Measurements from ENCODE around the gene CLEC20A. TPM values are rescaled to one million over a fixed set of nuclear protein-coding genes. Genes with fewer than 3 reads are reported as not detected.
"Not testable (repeated sequence)": the region's sequence is repeated elsewhere in the genome, so short reads cannot be mapped to it uniquely, and the experiment has no call there.

The CLEC20A gene
- total RNA-seq, 4 donors from 2014 or later = not detected

DNA sequence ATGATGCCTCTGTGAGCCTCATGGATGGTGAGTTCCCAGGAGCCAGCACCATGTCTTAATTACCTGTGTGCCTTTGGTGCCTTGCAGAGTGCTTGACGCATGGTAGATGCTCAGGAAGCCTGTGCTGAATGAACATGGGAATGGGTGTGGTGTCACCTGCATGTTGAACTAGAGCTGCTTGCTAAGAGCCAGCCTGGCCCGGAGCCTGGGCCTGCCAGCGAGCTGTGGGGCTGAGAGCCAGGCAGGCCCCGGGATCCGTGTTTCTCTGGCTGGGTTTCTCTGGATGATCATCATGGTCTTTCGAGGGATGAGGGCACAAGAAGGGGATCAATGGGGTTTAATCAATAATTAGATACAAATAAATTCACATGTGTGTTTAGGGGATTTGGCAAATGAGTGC lies 9.4 kb upstream of the CLEC20A start:
- TF ChIP-seq POLR2A (IDR thresholded peaks at IDR 0.05) (no peak), CTCF (IDR thresholded peaks at IDR 0.05) (no peak)
- H3K9me3 ChIP-seq = no peaks in the 10 kb centered on the region
- no peaks in the 10 kb centered on the region for H3K4me1 ChIP-seq
- no peaks in the 10 kb centered on the region for H3K36me3 ChIP-seq
- H3K27ac ChIP-seq = no peak overlapping the region
- no peak overlapping the region for H3K4me3 ChIP-seq
- intact Hi-C loops (cut with DNase I; ENCODE audit: low total_unique reads) = no loop called here
- DNase-seq = no peak
- no peaks in the 10 kb centered on the region for H3K27me3 ChIP-seq

GRCh38 chr1:178504286-178504685 lies 7.5 kb upstream of the CLEC20A start:
- DNase-seq = no peak
- intact Hi-C loops (cut with DNase I; ENCODE audit: low total_unique reads) = no loop called here
- Histone ChIP-seq H3K9me3 (no peaks in the 10 kb centered on the region), H3K27ac (no peak overlapping the region), H3K36me3 (no peaks in the 10 kb centered on the region), H3K4me3 (no peak overlapping the region), H3K4me1 (no peaks in the 10 kb centered on the region), H3K27me3 (no peaks in the 10 kb centered on the region)
- TF ChIP-seq CTCF (IDR thresholded peaks at IDR 0.05) = no peak
- TF ChIP-seq POLR2A (IDR thresholded peaks at IDR 0.05) = no peak

DNA sequence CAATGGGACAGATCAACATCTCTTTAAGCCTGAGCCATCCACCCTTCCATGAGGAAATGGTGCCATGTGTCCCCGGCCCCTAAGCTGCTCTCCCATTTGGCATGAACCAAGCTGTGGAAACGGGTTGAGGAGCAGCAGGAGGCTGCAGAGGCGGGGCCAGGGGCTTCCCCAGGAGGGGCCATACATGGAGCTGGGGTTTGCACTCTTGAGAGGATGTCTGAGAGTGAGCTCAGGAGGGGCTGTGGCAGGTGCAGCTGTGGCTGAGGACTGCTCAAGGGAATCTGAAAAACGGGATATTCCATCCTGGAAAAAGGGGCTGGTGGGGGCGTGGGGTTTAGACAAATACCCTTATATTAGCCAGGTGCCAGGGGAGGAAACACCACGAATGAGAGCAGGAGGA lies 7.1 kb upstream of the CLEC20A start:
- no peak for TF ChIP-seq CTCF (IDR thresholded peaks at IDR 0.05)
- no peak for TF ChIP-seq POLR2A (IDR thresholded peaks at IDR 0.05)
- no peaks in the 10 kb centered on the region for H3K36me3 ChIP-seq
- DNase-seq = no peak
- no peaks in the 10 kb centered on the region for H3K27me3 ChIP-seq
- no peak overlapping the region for H3K27ac ChIP-seq
- intact Hi-C loops (cut with DNase I; ENCODE audit: low total_unique reads) = no loop called here
- H3K9me3 ChIP-seq = no peaks in the 10 kb centered on the region
- no peak overlapping the region for H3K4me3 ChIP-seq
- no peaks in the 10 kb centered on the region for H3K4me1 ChIP-seq

DNA sequence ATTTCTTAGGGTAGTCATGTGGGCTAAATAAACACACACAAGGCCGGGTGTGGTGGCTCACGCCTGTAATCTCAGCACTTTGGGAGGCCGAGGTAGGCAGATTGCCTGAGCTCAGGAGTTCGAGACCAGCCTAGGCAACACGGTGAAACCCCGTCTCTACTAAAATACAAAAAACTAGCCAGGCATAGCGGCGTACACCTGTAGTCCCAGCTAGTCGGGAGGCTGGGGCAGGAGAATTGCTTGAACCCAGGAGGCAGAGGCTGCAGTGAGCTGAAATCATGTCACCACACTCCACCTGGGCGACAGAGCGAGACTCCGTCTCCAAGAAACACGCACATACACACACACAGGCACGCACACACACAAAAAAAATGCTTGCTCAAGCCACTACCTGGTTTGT lies 6.6 kb upstream of the CLEC20A start:
- H3K36me3 ChIP-seq; H3K27me3 ChIP-seq; intact Hi-C loops (cut with DNase I; ENCODE audit: low total_unique reads); H3K4me1 ChIP-seq; H3K27ac ChIP-seq; H3K4me3 ChIP-seq; DNase-seq; H3K9me3 ChIP-seq: not testable (repeated sequence)

GRCh38 chr1:178502856-178503255 lies 6.1 kb upstream of the CLEC20A start:
- Histone ChIP-seq H3K4me1 (no peaks in the 10 kb centered on the region), H3K36me3 (no peaks in the 10 kb centered on the region), H3K9me3 (no peaks in the 10 kb centered on the region), H3K27me3 (no peaks in the 10 kb centered on the region), H3K4me3 (no peak overlapping the region), H3K27ac (no peak overlapping the region)
- TF ChIP-seq CTCF (IDR thresholded peaks at IDR 0.05) (no peak), POLR2A (IDR thresholded peaks at IDR 0.05) (no peak)
- intact Hi-C loops (cut with DNase I; ENCODE audit: low total_unique reads) = no loop called here
- DNase-seq = no peak

- no peak for TF ChIP-seq CTCF (IDR thresholded peaks at IDR 0.05)
- no peak for TF ChIP-seq POLR2A (IDR thresholded peaks at IDR 0.05)
- DNase-seq = no peak
These were observed 5.6 kb upstream of the CLEC20A start for GRCh38 chr1:178502330-178502714.

More at GRCh38 chr1:178502330-178502714, 5.6 kb upstream of the CLEC20A start:
- no peak overlapping the region for H3K27ac ChIP-seq
- H3K9me3 ChIP-seq = no peaks in the 10 kb centered on the region
- H3K27me3 ChIP-seq = no peaks in the 10 kb centered on the region
- intact Hi-C loops (cut with DNase I; ENCODE audit: low total_unique reads) = no loop called here
- H3K36me3 ChIP-seq = no peaks in the 10 kb centered on the region
- H3K4me1 ChIP-seq = no peaks in the 10 kb centered on the region
- H3K4me3 ChIP-seq = no peak overlapping the region

Data from uterus (tissue), 4 donors.